BLaER1 (cell line): ENCODE data around the gene PHLDA3.
A peak's percentile ranks its signal among the peaks of the same experiment; 100 is the strongest.

Experiments used
- H3K27ac ChIP-seq: shearing (Covaris generic); formaldehyde crosslinking; 2 replicates; pipeline ENCODE4 v1.8.1; 2022
- H3K27me3 ChIP-seq: shearing (Covaris generic); formaldehyde crosslinking; 2 replicates; pipeline ENCODE4 v1.8.1; 2022
- H3K36me3 ChIP-seq: shearing (Covaris generic); formaldehyde crosslinking; 2 replicates; pipeline ENCODE4 v1.8.1; 2022
- H3K4me1 ChIP-seq: shearing (Covaris generic); formaldehyde crosslinking; 2 replicates; pipeline ENCODE4 v1.8.1; 2022
- H3K4me2 ChIP-seq: shearing (Covaris generic); formaldehyde crosslinking; 2 replicates; pipeline ENCODE4 v1.8.1; 2022
- H3K4me3 ChIP-seq: shearing (Covaris generic); formaldehyde crosslinking; 2 replicates; pipeline ENCODE4 v1.8.1; 2022
- H3K9ac ChIP-seq: shearing (Covaris generic); formaldehyde crosslinking; 2 replicates; pipeline ENCODE4 v1.8.1; 2022
- H3K9me3 ChIP-seq: shearing (Covaris generic); formaldehyde crosslinking; 2 replicates; pipeline ENCODE4 v1.8.1; 2022
- H4K20me1 ChIP-seq: shearing (Covaris generic); formaldehyde crosslinking; 2 replicates; pipeline ENCODE4 v1.8.1; 2022
- Cebpa-rat ChIP-seq: shearing (Covaris generic); IDR thresholded peaks from 2 replicates; pipeline ENCODE4 v1.8.1; 2022

PHLDA3 gene

DNA sequence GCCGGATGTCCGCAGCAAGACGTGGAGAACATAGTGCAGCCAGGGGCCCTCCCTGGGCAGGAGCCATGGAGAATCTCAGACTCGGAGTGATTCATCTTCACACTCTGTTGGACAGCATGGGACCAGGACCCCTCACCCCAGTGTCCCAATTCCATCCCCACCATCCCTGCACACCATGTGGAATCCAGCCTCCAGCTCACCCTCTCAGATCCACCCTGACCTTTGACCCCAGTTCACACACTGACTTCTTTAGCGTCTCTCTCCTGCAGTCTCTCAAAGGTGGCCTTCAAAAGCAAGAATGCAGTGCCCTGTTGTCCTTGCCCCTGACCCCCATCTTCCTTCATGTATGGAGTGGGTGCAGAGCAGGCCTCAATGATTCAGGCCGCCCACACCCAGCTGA lies 45.3 kb downstream of the PHLDA3 start:
- Histone ChIP-seq H3K9me3 (no peaks in the 10 kb centered on the region), H4K20me1 (no peaks in the 10 kb centered on the region), H3K27me3 (no peaks in the 10 kb centered on the region), H3K4me2 (no peak overlapping the region), H3K4me1 (peaks cover 37% of the 10 kb centered on the region), H3K4me3 (no peak overlapping the region), H3K36me3 (no peaks in the 10 kb centered on the region), H3K27ac (no peak overlapping the region), H3K9ac (no peak overlapping the region)
- TF ChIP-seq Cebpa-rat: no peak

DNA sequence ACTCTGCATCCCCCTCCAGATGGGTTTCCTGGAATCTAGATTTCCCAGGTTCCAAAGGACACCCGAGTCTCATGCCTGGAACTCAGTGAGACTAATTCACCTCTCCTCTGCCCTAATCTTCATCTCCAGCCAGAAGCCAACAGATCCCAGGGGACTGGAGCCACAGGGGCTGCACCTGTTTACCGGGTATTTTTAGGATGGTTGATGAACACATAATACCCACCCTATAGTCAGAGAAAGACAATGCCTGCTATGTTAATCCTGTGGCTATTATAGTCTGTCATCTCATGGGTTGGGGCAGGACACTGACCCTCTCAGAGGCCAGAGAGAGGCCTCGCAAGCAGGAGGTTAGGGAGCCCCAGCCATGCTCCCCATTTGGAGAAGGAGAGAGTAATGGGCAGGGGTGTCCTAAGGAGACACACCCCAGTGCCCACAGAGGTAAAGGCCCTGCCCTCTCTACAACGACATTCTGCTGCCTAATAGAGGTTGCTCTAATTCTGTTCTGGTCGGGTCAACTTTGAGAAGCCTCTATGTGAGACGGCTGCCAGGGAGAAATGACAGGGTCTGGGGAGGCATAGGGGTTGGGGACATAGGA lies 46.5 kb downstream of the PHLDA3 start:
- H3K4me3 ChIP-seq: no peak overlapping the region
- H3K4me2 ChIP-seq: peak overlapping the region; percentile 69
- no peaks in the 10 kb centered on the region for H3K27me3 ChIP-seq
- H4K20me1 ChIP-seq: no peaks in the 10 kb centered on the region
- peak overlapping the region; percentile 26; the same call in 1 of the 2 replicates for H3K27ac ChIP-seq
- TF ChIP-seq Cebpa-rat: no peak
- no peaks in the 10 kb centered on the region for H3K36me3 ChIP-seq
- H3K9ac ChIP-seq: 0 out of 2 replicates have a peak overlapping the region, but pooled peaks have one; percentile 26
- no peaks in the 10 kb centered on the region for H3K9me3 ChIP-seq
- H3K4me1 ChIP-seq: peaks cover 37% of the 10 kb centered on the region

DNA sequence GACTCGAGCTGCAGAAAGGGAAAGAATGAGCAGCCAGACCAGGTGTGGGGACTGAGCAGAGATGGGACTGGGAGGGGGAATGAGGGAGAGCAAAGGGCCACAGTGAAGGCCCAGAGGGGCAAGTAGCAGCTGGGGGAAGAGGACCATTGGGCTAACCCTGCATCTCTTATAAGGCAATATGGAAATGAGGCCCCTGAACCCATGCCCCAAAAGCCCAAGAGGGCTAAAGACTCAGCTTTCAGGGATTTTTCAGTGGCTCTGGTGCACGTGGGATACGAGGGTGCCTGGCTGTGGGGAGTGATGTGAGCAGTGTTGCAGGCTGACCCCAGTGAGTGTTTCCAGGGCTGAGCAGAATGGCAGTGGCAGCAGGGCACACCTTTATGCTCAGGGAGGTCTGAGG lies 47.0 kb downstream of the PHLDA3 start:
- H3K27ac ChIP-seq: peak overlapping the region; percentile 26; the same call in 1 of the 2 replicates
- no peak overlapping the region for H3K4me3 ChIP-seq
- no peaks in the 10 kb centered on the region for H3K36me3 ChIP-seq
- H3K9me3 ChIP-seq: no peaks in the 10 kb centered on the region
- H4K20me1 ChIP-seq: no peaks in the 10 kb centered on the region
- H3K4me2 ChIP-seq: peak overlapping the region; percentile 69
- H3K4me1 ChIP-seq: peaks cover 37% of the 10 kb centered on the region
- TF ChIP-seq Cebpa-rat: no peak
- no peaks in the 10 kb centered on the region for H3K27me3 ChIP-seq
- 0 out of 2 replicates have a peak overlapping the region, but pooled peaks have one; percentile 26 for H3K9ac ChIP-seq

DNA sequence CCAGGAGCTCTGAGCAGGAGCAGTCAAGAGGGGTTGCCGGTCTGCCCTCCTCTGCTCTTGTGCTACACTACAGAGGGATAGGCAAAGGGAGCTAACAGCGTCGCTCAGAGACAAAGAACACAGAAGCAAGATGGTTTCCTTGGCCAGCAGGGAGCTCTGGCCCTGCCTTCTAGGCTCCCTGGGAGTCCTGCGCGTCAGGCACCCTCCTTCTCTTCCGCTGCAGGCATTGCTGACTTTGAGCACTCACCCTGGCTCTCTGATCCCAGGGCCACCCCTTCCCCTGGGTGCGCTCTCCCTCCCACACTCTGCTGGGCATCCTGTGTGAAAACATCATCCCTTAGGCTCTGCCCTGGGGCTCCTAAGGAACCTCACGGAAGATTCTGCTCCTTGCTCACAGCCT lies 47.9 kb downstream of the PHLDA3 start:
- no peak overlapping the region for H3K4me2 ChIP-seq
- H3K36me3 ChIP-seq: no peaks in the 10 kb centered on the region
- H4K20me1 ChIP-seq: no peaks in the 10 kb centered on the region
- H3K4me1 ChIP-seq: peaks cover 27% of the 10 kb centered on the region
- no peaks in the 10 kb centered on the region for H3K9me3 ChIP-seq
- no peak overlapping the region for H3K9ac ChIP-seq
- H3K27ac ChIP-seq: no peak overlapping the region; the same call in 1 of the 2 replicates
- TF ChIP-seq Cebpa-rat: no peak
- no peak overlapping the region for H3K4me3 ChIP-seq
- no peaks in the 10 kb centered on the region for H3K27me3 ChIP-seq

DNA sequence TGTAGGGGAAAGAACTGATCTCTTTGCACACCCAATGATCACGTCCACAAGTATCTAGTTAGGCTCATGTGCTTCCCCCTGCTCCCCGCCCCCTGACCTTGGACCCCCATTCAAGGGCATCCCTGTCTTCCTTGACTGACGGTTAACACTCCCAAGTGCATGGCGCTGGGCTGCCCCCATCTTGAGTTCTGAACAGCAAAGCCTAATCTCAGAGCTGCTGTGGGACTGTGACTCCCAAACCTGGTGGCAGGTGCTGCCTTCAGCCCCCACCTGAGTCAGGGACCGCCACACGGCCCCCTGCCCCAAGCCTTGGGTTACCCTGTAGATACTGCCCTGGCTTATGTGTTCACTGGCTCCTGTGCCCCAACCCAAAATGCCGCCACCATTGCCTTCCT lies 48.4 kb downstream of the PHLDA3 start:
- no peak for TF ChIP-seq Cebpa-rat
- Histone ChIP-seq H3K4me1 (peaks cover 27% of the 10 kb centered on the region), H3K27ac (no peak overlapping the region; the same call in 1 of the 2 replicates), H4K20me1 (no peaks in the 10 kb centered on the region), H3K4me2 (no peak overlapping the region), H3K36me3 (no peaks in the 10 kb centered on the region), H3K27me3 (no peaks in the 10 kb centered on the region), H3K4me3 (no peak overlapping the region), H3K9ac (no peak overlapping the region), H3K9me3 (no peaks in the 10 kb centered on the region)

DNA sequence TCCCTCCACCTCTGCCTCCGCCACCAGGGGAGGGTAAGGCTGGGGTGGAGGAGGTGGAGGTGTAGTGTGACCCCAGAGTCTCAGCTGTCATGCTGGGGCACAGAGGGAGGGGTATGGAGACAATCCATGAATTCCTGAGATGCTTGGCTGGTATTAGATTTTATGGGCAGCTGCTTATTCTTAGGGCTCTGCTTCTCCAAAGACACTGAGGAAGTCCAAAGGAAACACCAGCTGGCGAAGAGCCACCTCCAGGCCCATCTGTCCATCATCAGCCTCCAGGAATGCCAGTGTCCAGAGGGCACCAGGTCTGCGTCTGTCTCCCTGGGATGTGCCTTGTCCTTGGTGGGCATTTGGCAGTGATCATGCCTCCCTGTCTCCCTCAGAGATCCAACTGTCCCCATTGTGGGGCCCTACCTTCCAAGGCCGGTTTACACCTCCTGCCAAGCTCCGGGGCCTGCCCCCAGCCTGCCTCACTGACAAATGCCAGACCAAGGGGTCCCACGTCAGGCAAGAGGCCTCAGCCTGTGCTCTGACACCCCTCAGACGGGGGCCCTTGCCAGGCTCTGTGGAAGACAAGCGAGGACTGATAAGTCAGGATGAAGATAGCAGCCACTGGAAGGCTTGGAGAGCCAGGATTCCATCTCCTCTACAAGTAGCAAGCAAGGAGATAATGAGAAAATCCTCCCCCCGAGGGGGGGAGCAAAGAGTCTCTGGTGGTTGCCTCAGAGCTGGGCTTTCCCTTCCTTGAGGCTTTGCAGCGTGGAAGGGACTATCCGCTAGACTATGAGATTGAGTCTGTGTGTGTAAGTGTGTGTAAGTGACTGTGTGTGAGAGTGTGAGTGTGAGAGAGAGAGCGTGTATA lies 49.0 kb downstream of the PHLDA3 start:
- peaks cover 27% of the 10 kb centered on the region for H3K4me1 ChIP-seq
- no peaks in the 10 kb centered on the region for H4K20me1 ChIP-seq
- TF ChIP-seq Cebpa-rat: no peak
- no peak overlapping the region for H3K27ac ChIP-seq
- no peak overlapping the region for H3K9ac ChIP-seq
- no peaks in the 10 kb centered on the region for H3K36me3 ChIP-seq
- no peaks in the 10 kb centered on the region for H3K27me3 ChIP-seq
- no peaks in the 10 kb centered on the region for H3K9me3 ChIP-seq
- H3K4me3 ChIP-seq: no peak overlapping the region
- H3K4me2 ChIP-seq: no peak overlapping the region

DNA sequence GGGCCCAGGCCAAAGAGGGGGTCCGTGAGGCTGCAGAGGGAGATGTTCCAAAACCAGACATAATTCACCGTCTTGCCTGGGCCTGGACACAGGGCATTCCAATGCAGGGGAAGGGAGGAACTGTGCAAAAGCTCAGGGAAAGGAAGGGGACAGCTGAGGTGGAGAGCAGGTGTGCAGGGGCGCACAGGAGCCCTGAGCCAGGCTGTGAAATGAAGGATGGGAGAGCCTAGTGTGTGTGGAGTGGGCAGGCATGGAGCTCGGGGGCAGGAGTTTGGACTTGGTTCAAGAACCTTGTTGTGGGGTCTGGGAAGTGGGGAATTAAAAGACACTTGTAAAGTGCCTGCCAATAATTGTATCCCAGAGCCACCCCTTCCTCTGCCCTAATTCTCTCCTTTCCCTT lies 49.7 kb downstream of the PHLDA3 start:
- H3K4me3 ChIP-seq: no peak overlapping the region
- H3K27ac ChIP-seq: no peak overlapping the region
- H3K27me3 ChIP-seq: no peaks in the 10 kb centered on the region
- H3K36me3 ChIP-seq: no peaks in the 10 kb centered on the region
- H3K4me1 ChIP-seq: peaks cover 32% of the 10 kb centered on the region
- no peaks in the 10 kb centered on the region for H4K20me1 ChIP-seq
- no peak overlapping the region for H3K4me2 ChIP-seq
- H3K9me3 ChIP-seq: no peaks in the 10 kb centered on the region
- no peak overlapping the region for H3K9ac ChIP-seq
- TF ChIP-seq Cebpa-rat: no peak

DNA sequence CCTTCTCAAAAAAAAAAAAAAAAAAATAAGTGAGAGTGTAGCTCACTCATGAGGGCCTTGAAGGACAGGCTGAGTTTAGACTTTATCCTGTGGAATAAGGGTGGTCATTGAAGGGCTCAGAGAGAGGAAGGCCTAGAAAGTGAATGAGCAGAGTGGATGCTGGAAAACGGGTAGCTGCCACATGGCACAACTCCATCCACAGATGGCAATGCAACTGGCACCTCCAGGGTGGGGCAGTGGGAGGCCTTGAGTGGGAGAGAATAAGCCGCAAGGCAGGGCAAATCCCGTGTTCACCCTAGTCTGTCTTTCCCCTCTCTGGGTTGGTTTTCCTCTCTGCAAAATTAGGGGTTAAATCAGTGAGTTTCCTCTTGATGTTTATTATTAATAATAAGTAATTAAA lies 50.5 kb downstream of the PHLDA3 start:
- no peak for TF ChIP-seq Cebpa-rat
- no peaks in the 10 kb centered on the region for H3K9me3 ChIP-seq
- no peak overlapping the region for H3K27ac ChIP-seq
- H3K4me3 ChIP-seq: no peak overlapping the region
- no peaks in the 10 kb centered on the region for H3K36me3 ChIP-seq
- H4K20me1 ChIP-seq: no peaks in the 10 kb centered on the region
- no peak overlapping the region for H3K9ac ChIP-seq
- no peaks in the 10 kb centered on the region for H3K27me3 ChIP-seq
- H3K4me1 ChIP-seq: peaks cover 30% of the 10 kb centered on the region
- H3K4me2 ChIP-seq: no peak overlapping the region
